CD4-positive, CD25-positive, alpha-beta regulatory T cell (primary cell): ENCODE results near the gene TAF5L. TPM values are rescaled to one million over a fixed set of nuclear protein-coding genes. Genes with fewer than 3 reads are reported as not detected.
"Not testable (repeated sequence)": the region's sequence is repeated elsewhere in the genome, so short reads cannot be mapped to it uniquely, and the experiment has no call there.

Experiments used
- ATAC-seq, 2 donors: fragments of 150-1000 bp; cut with Tn5 transposase; one replicate each; pipeline ENCODE4 v1.10.0; 2021; ENCODE audit warnings: low read depth in 2 of 2, moderate number of reproducible peaks in 2 of 2, moderate library complexity in 1 of 2
- DNase-seq, 3 donors: peaks; one replicate each; pipeline versions ENCODE4 v3.0.0 to v3.0.0-alpha.2; 2012 to 2022; ENCODE audit warnings: mixed read lengths in 1 of 3
- H3K27ac ChIP-seq: one replicate; pipeline ENCODE4 v1.7.0; 2013; ENCODE audit warnings: mild to moderate bottlenecking, low read length; ENCODE audit not compliant: insufficient read depth, poor library complexity, severe bottlenecking
- H3K27me3 ChIP-seq: one replicate; pipeline ENCODE4 v1.7.0; 2013; ENCODE audit warnings: low read length; ENCODE audit not compliant: control insufficient read depth, insufficient read depth
- H3K36me3 ChIP-seq: one replicate; pipeline ENCODE4 v1.7.0; 2013; ENCODE audit warnings: mild to moderate bottlenecking, low read length, moderate library complexity; ENCODE audit not compliant: control insufficient read depth, insufficient read depth
- H3K4me1 ChIP-seq: 2 replicates; pipeline ENCODE4 v1.7.0; 2013; ENCODE audit warnings: mild to moderate bottlenecking, low read length; ENCODE audit not compliant: insufficient read depth, control insufficient read depth, poor library complexity, severe bottlenecking
- H3K4me3 ChIP-seq: one replicate; pipeline ENCODE4 v1.7.0; 2013; ENCODE audit warnings: low read depth, mild to moderate bottlenecking, low read length, moderate library complexity
- H3K9me3 ChIP-seq, 2 experiments: 1 replicate in 1 of 2; 2 replicates in 1 of 2; pipeline ENCODE4 v1.7.0; 2013; ENCODE audit warnings: low read length in 2 of 2, mild to moderate bottlenecking in 1 of 2, moderate library complexity in 1 of 2; ENCODE audit not compliant: control insufficient read depth in 2 of 2
- H3K27ac Mint-ChIP-seq, 3 donors: one replicate each; pipeline ENCODE4 v1.8.0; 2020 to 2022; ENCODE audit warnings: mild to moderate bottlenecking in 3 of 3, mixed read lengths in 3 of 3, moderate library complexity in 2 of 3
- H3K27me3 Mint-ChIP-seq: one replicate; pipeline ENCODE4 v1.8.0; 2022; ENCODE audit warnings: mild to moderate bottlenecking, mixed read lengths
- H3K36me3 Mint-ChIP-seq: one replicate; pipeline ENCODE4 v1.8.0; 2020; ENCODE audit warnings: mixed read lengths
- H3K4me1 Mint-ChIP-seq, 4 donors: one replicate each; pipeline ENCODE4 v1.8.0; 2020 to 2022; ENCODE audit warnings: mixed read lengths in 4 of 4, mild to moderate bottlenecking in 1 of 4
- H3K4me3 Mint-ChIP-seq, 4 donors: one replicate each; pipeline ENCODE4 v1.8.0; 2020 to 2022; ENCODE audit warnings: mild to moderate bottlenecking in 4 of 4, mixed read lengths in 4 of 4, moderate library complexity in 3 of 4
- H3K9me3 Mint-ChIP-seq, 7 donors: one replicate each; pipeline ENCODE4 v1.8.0; 2020 to 2022; ENCODE audit warnings: mixed read lengths in 7 of 7, mild to moderate bottlenecking in 3 of 7, moderate library complexity in 2 of 7
- polyA plus RNA-seq, 4 donors: library from polyadenylated mRNA; unstranded; fragments of 300-500 nt; fragmentation: Illumina TruSeq; gene quantifications; one replicate each; pipeline ENCODE4 v1.2.3, GENCODE V29; 2021
- total RNA-seq: library from RNA; stranded (reverse); gene quantifications from one replicate; pipeline ENCODE4 v1.2.3, GENCODE V29; 2022

TAF5L gene
- total and polyA plus RNA-seq, 5 donors from 2014 or later = 4.6 to 33.6 (median 5.9) TPM

DNA sequence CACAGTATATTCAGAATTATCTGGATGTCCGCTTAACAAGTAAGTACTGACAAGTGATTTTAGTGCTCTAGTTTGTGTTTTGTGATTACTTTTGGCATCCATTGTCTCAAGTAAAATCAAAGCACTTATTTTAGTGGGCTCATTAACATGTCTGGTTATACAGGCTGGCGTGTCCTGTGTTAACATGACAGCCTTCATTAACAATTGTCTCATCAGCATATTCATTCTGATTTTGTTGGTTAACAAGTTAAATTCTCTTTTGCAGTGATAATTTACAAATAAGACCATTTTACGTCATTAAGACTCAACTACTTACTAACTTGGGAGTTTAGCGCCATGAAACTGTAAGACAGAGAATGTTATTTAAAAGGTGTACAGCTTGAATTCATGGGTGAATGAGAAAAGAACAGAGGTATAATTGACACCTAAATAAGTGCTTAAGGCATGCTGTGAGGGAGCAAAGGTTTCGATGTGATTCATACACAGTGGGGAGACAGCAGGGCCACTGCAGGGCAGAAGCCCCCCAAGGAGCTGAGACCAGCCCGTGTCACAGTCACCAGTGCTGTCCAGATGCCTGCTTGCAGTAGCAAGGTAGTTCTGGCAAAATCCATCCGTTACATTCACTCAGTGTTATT, 22.4 kb downstream of the TAF5L start:
- no peak for ATAC-seq
- no peak for DNase-seq
- no peak overlapping the region for H3K4me3 ChIP-seq
- H3K4me1 Mint-ChIP-seq = peaks cover 0 to 10% (median 2%) of the 10 kb centered on the region in 4 donors
- H3K9me3 Mint-ChIP-seq = peaks cover 0 to 2% (median 0%) of the 10 kb centered on the region in 7 donors
- no peaks in the 10 kb centered on the region for H3K4me1 ChIP-seq
- H3K27me3 ChIP-seq = no peaks in the 10 kb centered on the region
- no peaks in the 10 kb centered on the region for H3K27me3 Mint-ChIP-seq
- no peak overlapping the region for H3K27ac ChIP-seq
- H3K4me3 Mint-ChIP-seq = no peak overlapping the region
- H3K36me3 Mint-ChIP-seq = peaks cover 59% of the 10 kb centered on the region
- H3K36me3 ChIP-seq = peaks cover 76% of the 10 kb centered on the region
- no peaks in the 10 kb centered on the region for H3K9me3 ChIP-seq
- H3K27ac Mint-ChIP-seq = no peak overlapping the region

DNA sequence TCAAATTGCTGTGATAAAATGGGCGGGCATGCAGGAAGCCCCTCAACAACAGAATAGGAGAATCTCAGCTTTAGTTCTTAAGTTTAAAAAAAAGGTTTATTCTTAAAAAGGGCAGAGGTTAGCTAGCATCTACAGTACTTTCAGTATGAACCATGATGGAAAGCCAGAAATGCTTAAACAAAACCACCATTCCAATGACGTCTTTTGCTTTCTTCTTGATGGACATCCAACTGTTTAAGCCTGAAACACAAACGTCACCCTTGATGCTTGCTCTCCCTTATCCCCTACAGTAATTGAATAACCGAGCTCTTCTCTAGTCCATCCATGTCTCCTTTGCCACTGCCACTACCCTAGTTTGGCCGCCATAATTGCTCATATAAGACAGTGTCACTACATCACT, 25.7 kb downstream of the TAF5L start:
- ATAC-seq (no peak), DNase-seq (no peak)
- H3K4me3 ChIP-seq = no peak overlapping the region
- H3K9me3 Mint-ChIP-seq = peaks cover 0 to 2% (median 0%) of the 10 kb centered on the region in 7 donors
- no peaks in the 10 kb centered on the region for H3K27me3 Mint-ChIP-seq
- peaks cover 55% of the 10 kb centered on the region for H3K36me3 ChIP-seq
- no peaks in the 10 kb centered on the region for H3K4me1 ChIP-seq
- peaks cover 8 to 18% (median 10%) of the 10 kb centered on the region in 4 donors for H3K4me1 Mint-ChIP-seq
- peak overlapping the region in 1 of 3 donors; percentile 95 for H3K27ac Mint-ChIP-seq
- peaks cover 47% of the 10 kb centered on the region for H3K36me3 Mint-ChIP-seq
- no peaks in the 10 kb centered on the region for H3K9me3 ChIP-seq
- H3K27ac ChIP-seq = no peak overlapping the region
- no peak overlapping the region for H3K4me3 Mint-ChIP-seq
- no peaks in the 10 kb centered on the region for H3K27me3 ChIP-seq

DNA sequence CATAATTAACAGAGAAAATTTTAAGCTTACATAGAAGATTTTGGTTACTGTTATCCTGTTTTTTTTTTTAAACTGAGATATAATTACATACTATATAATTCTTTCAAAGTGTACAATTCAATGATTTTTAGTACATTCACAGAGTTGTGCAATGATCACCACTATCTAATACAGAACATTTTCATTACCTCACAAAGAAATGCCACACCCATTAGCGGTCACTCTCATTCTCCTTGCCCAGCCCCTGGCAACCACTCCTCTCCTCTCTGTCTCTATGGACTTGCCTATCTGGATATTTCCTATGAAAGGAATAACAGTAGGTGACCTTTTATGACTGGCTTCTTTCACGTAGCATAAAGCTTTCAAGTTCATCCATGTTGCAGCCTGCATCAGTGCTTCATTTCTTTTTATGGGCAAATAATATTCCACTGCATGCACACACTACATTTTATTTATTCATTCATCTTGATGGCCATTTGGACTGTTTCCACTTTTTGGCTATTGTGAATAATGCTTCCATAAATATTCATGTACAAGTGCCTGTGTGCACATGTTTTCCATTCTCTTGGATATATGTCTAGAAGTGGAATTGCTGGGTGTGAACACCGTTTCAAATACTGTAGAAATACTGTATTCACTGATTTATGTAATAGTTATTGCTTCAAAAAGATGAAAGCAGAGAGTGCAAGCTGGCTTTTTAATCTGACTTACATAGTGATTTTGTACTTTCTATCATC, 26.5 kb downstream of the TAF5L start:
- ATAC-seq = no peak
- H3K4me3 ChIP-seq = no peak overlapping the region
- no peaks in the 10 kb centered on the region for H3K27me3 ChIP-seq
- Mint-ChIP-seq H3K27ac (no peak overlapping the region), H3K4me1 (peaks cover 8 to 18% (median 10%) of the 10 kb centered on the region in 4 donors), H3K36me3 (peaks cover 46% of the 10 kb centered on the region), H3K4me3 (no peak overlapping the region), H3K9me3 (peaks cover 0 to 2% (median 0%) of the 10 kb centered on the region in 7 donors), H3K27me3 (no peaks in the 10 kb centered on the region)
- H3K36me3 ChIP-seq = peaks cover 55% of the 10 kb centered on the region
- H3K9me3 ChIP-seq = no peaks in the 10 kb centered on the region
- DNase-seq = no peak
- H3K27ac ChIP-seq = no peak overlapping the region
- no peaks in the 10 kb centered on the region for H3K4me1 ChIP-seq

DNA sequence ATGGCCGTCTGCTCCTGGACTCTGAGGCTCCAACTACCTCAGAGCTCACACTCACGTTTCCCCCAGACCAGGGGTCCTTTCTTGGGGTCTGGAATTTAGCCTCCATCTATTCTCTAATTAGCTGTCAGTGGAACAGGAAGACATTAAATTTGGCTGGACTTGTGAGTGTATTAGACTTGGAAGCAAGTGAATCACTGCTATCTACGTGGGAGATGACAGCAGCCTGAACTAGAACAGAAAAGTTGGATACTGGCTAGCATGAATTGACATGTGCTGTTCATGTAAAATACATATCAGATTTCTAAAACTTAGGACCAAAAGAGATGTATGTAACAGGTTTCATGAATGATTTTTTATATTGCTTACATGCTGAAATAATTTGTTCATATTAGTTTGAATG, 28.0 kb downstream of the TAF5L start:
- Mint-ChIP-seq H3K9me3 (peaks cover 0 to 2% (median 0%) of the 10 kb centered on the region in 7 donors), H3K27ac (peak overlapping the region in 2 of 3 donors; percentile 45 to 78), H3K4me3 (no peak overlapping the region), H3K4me1 (peaks cover 8 to 18% (median 10%) of the 10 kb centered on the region in 4 donors), H3K27me3 (no peaks in the 10 kb centered on the region), H3K36me3 (peaks cover 46% of the 10 kb centered on the region)
- Histone ChIP-seq H3K27me3 (no peaks in the 10 kb centered on the region), H3K9me3 (no peaks in the 10 kb centered on the region), H3K27ac (no peak overlapping the region), H3K4me3 (no peak overlapping the region), H3K36me3 (peaks cover 63% of the 10 kb centered on the region), H3K4me1 (no peaks in the 10 kb centered on the region)
- ATAC-seq = no peak
- no peak for DNase-seq

GRCh38 chr1:229596925-229597699, 28.8 kb downstream of the TAF5L start:
- Mint-ChIP-seq H3K27ac (peak overlapping the region in 1 of 3 donors; percentile 45), H3K27me3 (no peaks in the 10 kb centered on the region), H3K4me3 (no peak overlapping the region), H3K36me3 (peaks cover 38% of the 10 kb centered on the region), H3K4me1 (peaks cover 8 to 15% (median 10%) of the 10 kb centered on the region in 4 donors), H3K9me3 (peaks cover 0 to 2% (median 0%) of the 10 kb centered on the region in 7 donors)
- Histone ChIP-seq H3K27me3 (no peaks in the 10 kb centered on the region), H3K36me3 (peaks cover 56% of the 10 kb centered on the region), H3K4me3 (no peak overlapping the region), H3K9me3 (no peaks in the 10 kb centered on the region), H3K27ac (no peak overlapping the region), H3K4me1 (no peaks in the 10 kb centered on the region)
- ATAC-seq = no peak
- no peak for DNase-seq

DNA sequence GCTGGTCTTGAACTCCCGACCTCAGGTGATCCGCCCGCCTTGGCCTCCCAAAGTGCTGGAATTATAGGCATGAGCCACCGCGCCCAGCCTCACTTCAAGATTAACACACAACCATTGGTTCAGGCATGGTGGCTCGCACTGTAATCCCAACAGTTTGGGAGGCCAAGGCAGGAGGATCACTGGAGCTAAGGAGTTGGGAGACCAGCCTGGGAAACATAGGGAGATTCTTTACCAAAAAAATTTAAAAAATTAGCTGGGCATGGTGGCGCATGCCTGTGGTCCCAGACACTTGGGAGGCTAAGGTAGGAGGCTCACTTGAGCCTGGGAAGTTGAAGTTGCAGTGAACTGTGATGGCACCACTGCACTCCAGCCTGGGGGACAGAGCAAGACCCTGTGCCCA, 30.0 kb downstream of the TAF5L start:
- H3K36me3 ChIP-seq = peaks cover 48% of the 10 kb centered on the region

GRCh38 chr1:229594227-229595008, 31.5 kb downstream of the TAF5L start:
- Histone ChIP-seq H3K4me1 (no peaks in the 10 kb centered on the region), H3K27ac (no peak overlapping the region), H3K27me3 (no peaks in the 10 kb centered on the region), H3K9me3 (no peaks in the 10 kb centered on the region), H3K36me3 (peaks cover 39% of the 10 kb centered on the region), H3K4me3 (no peak overlapping the region)
- no peak for DNase-seq
- no peaks in the 10 kb centered on the region for H3K27me3 Mint-ChIP-seq
- no peak overlapping the region for H3K27ac Mint-ChIP-seq
- H3K9me3 Mint-ChIP-seq = no peaks in the 10 kb centered on the region
- no peak for ATAC-seq
- no peak overlapping the region for H3K4me3 Mint-ChIP-seq
- H3K4me1 Mint-ChIP-seq = peaks cover 8 to 11% (median 9%) of the 10 kb centered on the region in 4 donors
- H3K36me3 Mint-ChIP-seq = peaks cover 23% of the 10 kb centered on the region

More for the DNA sequence above, 30.0 kb downstream of the TAF5L start:
- not testable (repeated sequence) for H3K4me3 ChIP-seq, H3K9me3 Mint-ChIP-seq, H3K9me3 ChIP-seq, H3K4me1 ChIP-seq, H3K4me3 Mint-ChIP-seq, H3K27me3 ChIP-seq, ATAC-seq, H3K27ac ChIP-seq, H3K27me3 Mint-ChIP-seq, H3K27ac Mint-ChIP-seq, DNase-seq
- Mint-ChIP-seq H3K36me3 (peaks cover 27% of the 10 kb centered on the region), H3K4me1 (peaks cover 8 to 13% (median 10%) of the 10 kb centered on the region in 4 donors)
